Lower leg skin (tissue), 3 donors: ENCODE results near the gene ZDHHC5.

ENCODE experiments used
- CTCF ChIP-seq, 3 donors: fragments of 450-650 bp; IDR thresholded peaks; one replicate each; pipeline ENCODE4 v1.5.1; 2016; ENCODE audit warnings: antibody characterized with exemption in 3 of 3, mild to moderate bottlenecking in 3 of 3, moderate library complexity in 2 of 3
- POLR2A ChIP-seq, 2 donors: fragments of 450-650 bp; IDR thresholded peaks; one replicate each; pipeline ENCODE4 v1.6.1; 2016 to 2017; ENCODE audit warnings: antibody characterized with exemption in 2 of 2, mild to moderate bottlenecking in 1 of 2, moderate library complexity in 1 of 2

DNA sequence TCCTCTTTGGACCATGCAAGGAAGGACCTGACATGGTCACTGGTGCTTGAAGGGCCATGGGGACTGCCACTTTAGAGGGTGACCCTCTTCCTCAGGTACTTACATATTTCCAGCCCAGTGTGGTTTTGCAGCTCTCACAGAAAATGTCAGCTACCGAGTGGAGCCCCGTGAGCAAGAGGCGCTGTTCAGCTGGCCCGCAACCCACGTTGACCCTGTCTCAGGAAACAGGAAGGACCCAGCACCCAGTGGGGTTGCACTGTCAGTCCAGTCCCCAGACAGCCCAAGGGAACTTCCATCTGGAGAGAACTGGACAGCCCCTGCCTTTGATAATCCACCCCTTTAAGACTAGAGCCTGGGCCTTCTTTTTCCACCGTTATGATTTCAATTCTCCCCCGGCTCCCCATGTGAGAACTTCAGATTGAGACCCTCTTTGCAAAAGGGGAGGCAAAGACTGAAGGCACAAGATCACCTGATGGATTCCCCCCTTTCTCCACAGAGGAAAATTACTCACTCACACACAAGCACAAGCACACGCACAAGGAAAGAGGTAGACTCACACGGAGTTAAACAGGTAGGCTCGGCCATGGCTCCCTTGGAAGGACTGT is 21.6 kb upstream of the ZDHHC5 start:
- no peak for TF ChIP-seq CTCF (IDR thresholded peaks at IDR 0.05)
- TF ChIP-seq POLR2A (IDR thresholded peaks at IDR 0.05), result no peak
